HT-29 (cell line): ENCODE results near the gene RIC1. TPM values are rescaled to one million over a fixed set of nuclear protein-coding genes. Genes with fewer than 3 reads are reported as not detected.

ENCODE experiments used
- total RNA-seq: library from RNA; depleted of rRNA; stranded (reverse); fragments of >200 nt; shearing (Covaris generic); gene quantifications from 2 replicates; pipeline ENCODE4 v1.2.3, GENCODE V29; 2014; rRNA removed

RIC1 gene
- total RNA-seq, 1 experiment from 2014 or later: 11.6 TPM

Other genes with a start within 250 kb of the RIC1 start
- gene PLGRKT, start 191.2 kb upstream of the RIC1 start, total RNA-seq: 4.1 TPM in 2 replicates
- gene CD274, start 178.6 kb upstream of the RIC1 start, total RNA-seq: 0.33 and 3.3 TPM in 2 replicates
- gene PDCD1LG2, start 118.6 kb upstream of the RIC1 start, total RNA-seq: not detected in 2 replicates
- 75.8 and 85.6 TPM in 2 replicates for gene ERMP1, start 204.0 kb downstream of the RIC1 start, total RNA-seq